ENCODE results near the gene NFATC2.
"Not testable (repeated sequence)": the region's sequence is repeated elsewhere in the genome, so short reads cannot be mapped to it uniquely, and the experiment has no call there.

Gene NFATC2

DNA sequence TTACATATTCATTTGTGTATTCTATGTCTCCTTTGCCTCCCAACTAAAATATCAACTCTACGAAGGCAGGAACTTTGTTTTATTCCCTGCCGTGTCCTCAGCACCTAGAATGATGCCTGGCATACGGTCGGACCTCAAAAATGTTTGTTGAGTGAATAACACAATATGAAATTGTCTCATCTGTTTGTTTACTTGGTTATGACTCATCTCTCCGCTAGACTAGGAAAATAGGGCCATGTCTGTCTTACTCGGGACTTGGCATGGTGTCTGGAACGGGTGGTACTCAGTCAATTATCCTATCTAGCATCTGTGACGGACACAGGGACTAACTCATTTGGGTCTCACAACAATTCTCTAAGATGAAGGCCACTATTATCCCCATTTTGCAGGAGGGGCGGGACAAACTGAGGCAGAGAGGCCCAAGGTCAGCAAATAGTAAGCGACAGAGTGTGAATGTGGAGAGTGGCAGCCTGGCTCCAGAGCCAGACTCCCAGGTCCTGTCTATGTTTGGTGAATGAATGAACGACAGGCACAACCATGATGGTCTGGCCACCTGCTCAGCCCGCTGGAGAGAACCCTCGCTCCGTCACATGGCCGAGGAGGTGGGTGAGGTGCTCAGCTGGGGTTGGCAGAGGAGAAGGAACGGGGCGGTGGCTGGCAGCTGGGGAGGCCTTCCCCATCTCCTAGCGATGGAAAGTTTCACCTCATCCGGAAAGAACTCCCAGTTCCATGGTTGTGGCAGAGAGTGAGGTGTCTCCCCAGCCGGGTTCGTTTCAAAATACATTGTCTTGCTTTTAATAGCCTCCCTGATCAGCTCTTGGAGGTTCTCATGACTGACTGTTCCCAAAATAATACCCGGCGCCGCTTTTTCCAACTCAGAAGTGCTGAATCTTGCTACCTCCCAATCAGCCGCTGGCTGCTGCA, 27.6 kb upstream of the NFATC2 start:
- TF ChIP-seq, protein P1, sequence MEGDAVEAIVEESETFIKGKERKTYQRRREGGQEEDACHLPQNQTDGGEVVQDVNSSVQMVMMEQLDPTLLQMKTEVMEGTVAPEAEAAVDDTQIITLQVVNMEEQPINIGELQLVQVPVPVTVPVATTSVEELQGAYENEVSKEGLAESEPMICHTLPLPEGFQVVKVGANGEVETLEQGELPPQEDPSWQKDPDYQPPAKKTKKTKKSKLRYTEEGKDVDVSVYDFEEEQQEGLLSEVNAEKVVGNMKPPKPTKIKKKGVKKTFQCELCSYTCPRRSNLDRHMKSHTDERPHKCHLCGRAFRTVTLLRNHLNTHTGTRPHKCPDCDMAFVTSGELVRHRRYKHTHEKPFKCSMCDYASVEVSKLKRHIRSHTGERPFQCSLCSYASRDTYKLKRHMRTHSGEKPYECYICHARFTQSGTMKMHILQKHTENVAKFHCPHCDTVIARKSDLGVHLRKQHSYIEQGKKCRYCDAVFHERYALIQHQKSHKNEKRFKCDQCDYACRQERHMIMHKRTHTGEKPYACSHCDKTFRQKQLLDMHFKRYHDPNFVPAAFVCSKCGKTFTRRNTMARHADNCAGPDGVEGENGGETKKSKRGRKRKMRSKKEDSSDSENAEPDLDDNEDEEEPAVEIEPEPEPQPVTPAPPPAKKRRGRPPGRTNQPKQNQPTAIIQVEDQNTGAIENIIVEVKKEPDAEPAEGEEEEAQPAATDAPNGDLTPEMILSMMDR (IDR thresholded peaks at IDR 0.05; ENCODE audit: low read depth, low read length), result no peak
- peak in 1 of 2 donors; percentile 69 for DNase-seq (ENCODE audit: low read depth in 2 of 2)
- no peak overlapping the region for H3K4me3 ChIP-seq (replicated peaks in 1 of 2; ENCODE audit: low read depth in 2 of 2, low read length in 2 of 2)

DNA sequence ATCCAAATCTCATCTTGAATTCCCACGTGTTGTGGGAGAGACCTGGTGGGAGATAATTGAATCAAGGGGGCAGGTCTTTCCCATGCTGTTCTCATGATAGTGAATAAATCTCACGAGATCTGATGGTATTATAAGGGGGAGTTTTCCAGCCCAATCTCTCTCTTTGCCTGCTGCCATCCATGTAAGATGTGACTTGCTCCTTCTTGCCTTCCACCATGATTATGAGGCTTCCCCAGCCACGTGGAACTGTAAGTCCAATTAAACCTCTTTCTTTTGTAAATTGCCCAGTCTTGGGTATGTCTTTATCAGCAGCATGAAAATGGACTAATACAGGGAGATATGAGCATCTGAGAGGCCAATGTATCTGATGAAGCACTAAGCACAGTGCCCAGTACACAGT, 26.0 kb upstream of the NFATC2 start:
- DNase-seq (ENCODE audit: low read depth in 2 of 2); H3K4me3 ChIP-seq (replicated peaks in 1 of 2; ENCODE audit: low read depth in 2 of 2, low read length in 2 of 2): not testable (repeated sequence)

DNA sequence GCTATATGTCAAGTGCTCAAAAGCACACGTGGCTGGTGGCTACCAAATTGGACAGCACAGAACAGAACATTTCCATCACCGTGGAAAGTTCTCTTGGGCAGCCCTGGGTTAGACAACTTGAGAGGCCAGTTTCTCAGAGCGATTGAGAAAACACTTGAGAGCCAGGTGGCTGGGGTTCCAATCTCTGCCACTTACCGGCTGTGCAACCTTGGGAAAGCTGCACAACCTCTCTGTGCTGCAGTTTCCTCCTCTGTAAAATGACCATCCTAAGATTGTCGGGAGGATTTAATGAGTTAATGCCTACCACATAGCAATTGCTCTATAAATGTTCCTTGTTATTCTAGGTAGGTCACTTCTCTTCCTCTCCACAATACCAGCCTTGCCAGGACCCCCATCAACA, 25.1 kb upstream of the NFATC2 start:
- DNase-seq (ENCODE audit: low read depth in 2 of 2), result no peak
- no peak overlapping the region for H3K4me3 ChIP-seq (replicated peaks in 1 of 2; ENCODE audit: low read depth in 2 of 2, low read length in 2 of 2)
- TF ChIP-seq, protein P1 (IDR thresholded peaks at IDR 0.05; ENCODE audit: low read depth, low read length), result no peak

DNA sequence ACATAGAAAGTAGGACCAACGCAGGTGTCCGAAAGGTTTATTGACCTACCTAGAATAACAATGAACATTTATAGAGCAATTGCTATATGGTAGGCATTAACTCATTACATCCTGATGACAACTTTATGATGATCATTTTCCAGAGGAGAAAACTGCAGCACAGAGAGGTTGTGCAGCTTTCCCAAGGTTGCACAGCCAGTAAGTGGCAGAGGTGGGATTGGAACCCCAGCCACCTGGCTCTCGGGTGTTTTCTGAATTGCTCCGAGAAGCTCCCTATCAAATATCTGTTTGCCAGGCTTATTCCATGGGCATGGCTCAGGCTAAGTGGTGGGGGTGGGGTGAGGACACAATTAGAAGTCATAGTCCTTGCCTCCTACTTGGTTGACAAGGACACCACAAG, 24.1 kb upstream of the NFATC2 start:
- TF ChIP-seq, protein P1 (IDR thresholded peaks at IDR 0.05; ENCODE audit: low read depth, low read length), result no peak
- H3K4me3 ChIP-seq (replicated peaks in 1 of 2; ENCODE audit: low read depth in 2 of 2, low read length in 2 of 2), result no peak overlapping the region
- DNase-seq (ENCODE audit: low read depth in 2 of 2), result no peak

DNA sequence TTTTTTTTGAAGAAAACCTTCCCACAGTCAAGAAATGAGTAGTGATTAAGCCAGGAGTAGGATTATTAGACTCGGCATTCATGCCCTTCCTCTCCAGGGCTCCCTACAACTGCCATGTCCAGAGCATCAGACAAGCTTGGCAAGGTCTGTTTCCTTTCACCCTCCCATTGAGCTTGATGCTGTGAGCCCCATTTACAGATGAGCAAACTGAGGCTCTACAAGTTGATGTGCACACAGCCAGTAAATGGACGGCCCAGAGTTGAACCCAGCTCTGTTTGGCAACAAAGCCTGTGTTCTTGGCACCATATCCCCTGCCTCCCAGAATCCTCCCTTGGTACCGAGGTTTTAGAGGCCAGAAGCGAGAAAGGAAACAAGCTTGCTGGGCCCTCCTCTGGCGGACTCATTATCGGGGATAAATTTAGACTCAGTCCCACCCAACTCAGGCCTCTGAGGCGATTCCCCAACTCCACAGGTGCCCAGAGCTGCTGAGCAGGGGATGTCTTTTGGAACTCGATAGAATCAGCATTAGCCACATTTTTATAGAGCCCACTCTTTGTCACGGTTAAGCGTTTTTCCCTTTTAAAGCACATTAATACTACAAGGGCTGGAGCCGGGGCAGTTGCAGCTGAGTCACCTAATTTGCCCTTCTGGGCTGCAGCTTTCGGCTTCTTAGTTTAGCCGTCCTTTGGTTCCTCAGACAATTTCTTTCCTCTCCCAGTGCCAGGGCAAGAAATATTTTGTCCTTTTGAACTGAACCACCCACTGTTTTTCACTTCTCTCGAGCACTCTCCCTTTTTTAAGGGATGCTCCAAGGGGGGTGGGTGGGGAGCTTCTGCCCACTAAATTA, 23.0 kb upstream of the NFATC2 start:
- peak in 1 of 2 donors; percentile 33 for DNase-seq (ENCODE audit: low read depth in 2 of 2)
- H3K4me3 ChIP-seq (replicated peaks in 1 of 2; ENCODE audit: low read depth in 2 of 2, low read length in 2 of 2), result no peak overlapping the region
- TF ChIP-seq, protein P1 (IDR thresholded peaks at IDR 0.05; ENCODE audit: low read depth, low read length), result no peak

DNA sequence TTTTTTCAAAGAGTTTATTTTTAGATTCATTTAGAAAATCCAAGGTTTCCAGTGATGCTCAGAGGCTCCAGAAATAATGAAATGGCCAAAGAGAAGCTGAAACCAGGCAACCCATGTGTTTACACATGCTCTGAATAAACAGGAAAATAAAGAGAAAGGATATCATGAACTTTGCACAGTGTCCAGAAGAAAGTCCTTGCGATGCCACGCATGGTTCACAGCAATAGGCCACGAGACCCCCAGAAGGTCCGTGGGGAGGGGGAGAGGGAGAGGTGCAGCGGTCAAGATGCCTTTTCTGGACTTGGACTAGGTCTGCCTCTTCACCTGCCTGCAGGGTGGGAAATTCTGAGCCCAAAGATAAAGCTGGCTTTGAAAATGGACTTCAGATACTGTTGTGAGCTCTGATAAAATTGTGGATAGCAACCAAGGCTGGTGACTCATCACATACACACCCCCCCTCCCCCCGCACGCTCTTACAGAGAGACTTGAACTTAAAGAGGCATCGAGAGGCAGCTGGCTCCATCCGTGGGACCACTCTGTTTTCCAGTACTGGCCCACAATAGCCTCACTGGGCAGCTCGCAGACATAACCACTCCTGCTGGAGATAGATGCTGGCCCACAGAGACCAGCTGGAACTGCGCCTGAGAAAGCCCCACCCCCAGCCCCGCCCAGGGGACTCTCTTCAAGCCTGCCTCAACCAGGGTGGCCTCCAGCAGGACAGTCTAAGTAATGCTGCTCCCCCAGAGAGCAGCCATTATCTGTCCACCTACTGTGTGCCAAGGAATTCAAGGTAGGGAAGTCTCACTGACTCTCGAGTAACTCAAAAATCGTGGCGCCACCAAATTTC, 21.2 kb upstream of the NFATC2 start:
- DNase-seq (ENCODE audit: low read depth in 2 of 2), result peak; percentile 83 to 87
- no peak overlapping the region for H3K4me3 ChIP-seq (replicated peaks in 1 of 2; ENCODE audit: low read depth in 2 of 2, low read length in 2 of 2)
- TF ChIP-seq, protein P1 (IDR thresholded peaks at IDR 0.05; ENCODE audit: low read depth, low read length), result peak; percentile 21

Measured in cardiac fibroblast (primary cell).